Measurements from ENCODE around the gene CCL5. TPM values are rescaled to one million over a fixed set of nuclear protein-coding genes. Genes with fewer than 3 reads are reported as not detected.

CCL5 gene
- total RNA-seq, 1 experiment from 2014 or later = not detected

- Histone ChIP-seq H2BK15ac (ENCODE audit: low read depth, low read length) (no peak overlapping the region), H3K9ac (ENCODE audit: extremely low read depth, insufficient read length, low read length) (no peak overlapping the region), H2AFZ (ENCODE audit: low read length) (no peak overlapping the region), H3K23ac (ENCODE audit: insufficient read length, low read depth, low read length) (no peak overlapping the region), H3K27ac (ENCODE audit: insufficient read length, low read depth, low read length) (no peak overlapping the region), H4K8ac (replicated peaks; ENCODE audit: insufficient read length, low read depth, low read length) (no peak overlapping the region), H3K4ac (ENCODE audit: low read depth, low read length) (no peak overlapping the region), H2BK120ac (ENCODE audit: low read depth, low read length, poor library complexity, severe bottlenecking) (no peak overlapping the region), H4K5ac (ENCODE audit: insufficient read length, low read depth, low read length) (no peak overlapping the region), H3K23me2 (ENCODE audit: insufficient read length, low read depth, low read length, poor library complexity, severe bottlenecking) (no peaks in the 10 kb centered on the region), H3T11ph (ENCODE audit: low read length) (no peak overlapping the region), H3K9me3 (ENCODE audit: control insufficient read depth, low read depth, low read length) (no peaks in the 10 kb centered on the region), H3K4me2 (ENCODE audit: insufficient read depth, insufficient read length, low read length) (no peak overlapping the region), H4K91ac (ENCODE audit: insufficient read length, low read depth, low read length) (no peak overlapping the region), H4K20me1 (ENCODE audit: control insufficient read depth, insufficient read depth, insufficient read length) (no peaks in the 10 kb centered on the region), H3K79me1 (ENCODE audit: insufficient read depth, low read depth, low read length, poor library complexity, severe bottlenecking) (no peaks in the 10 kb centered on the region), H3K18ac (ENCODE audit: insufficient read length, low read depth, low read length) (no peak overlapping the region), H3K27me3 (ENCODE audit: insufficient read depth, low read length) (no peaks in the 10 kb centered on the region), H2AK5ac (ENCODE audit: insufficient read length, low read length) (no peak overlapping the region), H3K56ac (ENCODE audit: insufficient read length, low read depth, low read length) (no peak overlapping the region), H3K4me1 (ENCODE audit: insufficient read depth, low read length) (no peaks in the 10 kb centered on the region), H2BK5ac (ENCODE audit: insufficient read length, low read length) (no peak overlapping the region), H3K14ac (ENCODE audit: insufficient read depth, low read length) (no peak overlapping the region), H2BK20ac (ENCODE audit: low read depth, low read length, poor library complexity, severe bottlenecking) (no peak overlapping the region), H3K79me2 (ENCODE audit: insufficient read depth, low read length) (no peaks in the 10 kb centered on the region), H2BK12ac (ENCODE audit: insufficient read length, low read depth, low read length) (no peak overlapping the region)
- DNase-seq = no peak
- Mint-ChIP-seq H3K4me3 (no peak overlapping the region), H3K4me1 (peaks cover 5 to 8% of the 10 kb centered on the region in 2 experiments; a peak in 3 of 4 replicates), H3K27ac (no peak overlapping the region), H3K9me3 (no peaks in the 10 kb centered on the region), H3K36me3 (ENCODE audit: insufficient read depth in 1 of 3, low read depth in 3 of 3) (no peaks in the 10 kb centered on the region; a peak in 1 of 7 replicates), H3K27me3 (ENCODE audit: low read depth) (no peaks in the 10 kb centered on the region; the same call in 1 of the 2 replicates)
- WGBS (ENCODE audit: extremely low coverage, insufficient read length, low lambda C conversion rate) = no CpG with 5 or more reads among the region's 3 CpGs
- no peak for TF ChIP-seq CTCF (conservative IDR thresholded peaks at IDR 0.05)
Measured at GRCh38 chr17:35867574-35867973, 12.6 kb downstream of the CCL5 start.

Measured in H9 (cell line).